Ectodermal cell (in vitro differentiated cells): ENCODE results near the gene NATD1. TPM values are rescaled to one million over a fixed set of nuclear protein-coding genes. Genes with fewer than 3 reads are reported as not detected.
A peak's percentile ranks its signal among the peaks of the same experiment; 100 is the strongest.

ENCODE experiments used
- H3K27ac ChIP-seq: 2 replicates; pipeline ENCODE4 v1.7.0; 2013; ENCODE audit warnings: mild to moderate bottlenecking, low read depth, low read length; ENCODE audit not compliant: insufficient read depth, poor library complexity, severe bottlenecking
- H3K27me3 ChIP-seq: 2 replicates; pipeline ENCODE4 v1.7.0; 2013; ENCODE audit warnings: mild to moderate bottlenecking, low read length; ENCODE audit not compliant: insufficient read depth, control insufficient read depth, poor library complexity, severe bottlenecking
- H3K36me3 ChIP-seq: one replicate; pipeline ENCODE4 v1.7.0; 2013; ENCODE audit warnings: low read length; ENCODE audit not compliant: control insufficient read depth, insufficient read depth
- H3K4me1 ChIP-seq: one replicate; pipeline ENCODE4 v1.7.0; 2013; ENCODE audit warnings: low read length; ENCODE audit not compliant: control insufficient read depth, insufficient read depth
- H3K4me3 ChIP-seq: 2 replicates; pipeline ENCODE4 v1.7.0; 2013; ENCODE audit warnings: low read depth, low read length, control low read depth; ENCODE audit not compliant: insufficient read depth
- H3K9me3 ChIP-seq: 2 replicates; pipeline ENCODE4 v1.7.0; 2013; ENCODE audit warnings: mild to moderate bottlenecking, low read length, moderate library complexity; ENCODE audit not compliant: control insufficient read depth
- whole genome bisulfite sequencing, 2 experiments: methylation state at CpG; one replicate each; pipeline ENCODE4 v1.1.7; 2013; ENCODE audit warnings: missing lambda C conversion rate in 2 of 2; 5-methylcytosine and 5-hydroxymethylcytosine counted together
- polyA plus RNA-seq, 4 experiments: library from polyadenylated mRNA; stranded (reverse); fragments of 50-300 nt; gene quantifications; one replicate each; pipeline ENCODE4 v1.2.3, GENCODE V29; 2013

NATD1 gene
- 14.9 TPM for polyA plus RNA-seq (2013, experiment 1 of 4)
- 16.3 TPM for polyA plus RNA-seq (2013, experiment 2 of 4)
- 12.5 TPM for polyA plus RNA-seq (2013, experiment 3 of 4)
- 14.1 TPM for polyA plus RNA-seq (2013, experiment 4 of 4)

GRCh38 chr17:21252796-21253645, at the start of gene NATD1:
TSS of gene NATD1 (minus strand) at chr17:21253410. CDS start at chr17:21253264, 146 bp downstream.
- Histone ChIP-seq H3K9me3 (no peaks in the 10 kb centered on the region), H3K27me3 (peaks cover 4% of the 10 kb centered on the region), H3K4me1 (peaks cover 5% of the 10 kb centered on the region), H3K4me3 (peak within 1 kb of the TSS; percentile 64), H3K36me3 (no peaks in the 10 kb centered on the region), H3K27ac (no peak within 1 kb of the TSS)
- 1% methylated on average over 117 of the region's 117 CpGs for WGBS, 2 experiments

DNA sequence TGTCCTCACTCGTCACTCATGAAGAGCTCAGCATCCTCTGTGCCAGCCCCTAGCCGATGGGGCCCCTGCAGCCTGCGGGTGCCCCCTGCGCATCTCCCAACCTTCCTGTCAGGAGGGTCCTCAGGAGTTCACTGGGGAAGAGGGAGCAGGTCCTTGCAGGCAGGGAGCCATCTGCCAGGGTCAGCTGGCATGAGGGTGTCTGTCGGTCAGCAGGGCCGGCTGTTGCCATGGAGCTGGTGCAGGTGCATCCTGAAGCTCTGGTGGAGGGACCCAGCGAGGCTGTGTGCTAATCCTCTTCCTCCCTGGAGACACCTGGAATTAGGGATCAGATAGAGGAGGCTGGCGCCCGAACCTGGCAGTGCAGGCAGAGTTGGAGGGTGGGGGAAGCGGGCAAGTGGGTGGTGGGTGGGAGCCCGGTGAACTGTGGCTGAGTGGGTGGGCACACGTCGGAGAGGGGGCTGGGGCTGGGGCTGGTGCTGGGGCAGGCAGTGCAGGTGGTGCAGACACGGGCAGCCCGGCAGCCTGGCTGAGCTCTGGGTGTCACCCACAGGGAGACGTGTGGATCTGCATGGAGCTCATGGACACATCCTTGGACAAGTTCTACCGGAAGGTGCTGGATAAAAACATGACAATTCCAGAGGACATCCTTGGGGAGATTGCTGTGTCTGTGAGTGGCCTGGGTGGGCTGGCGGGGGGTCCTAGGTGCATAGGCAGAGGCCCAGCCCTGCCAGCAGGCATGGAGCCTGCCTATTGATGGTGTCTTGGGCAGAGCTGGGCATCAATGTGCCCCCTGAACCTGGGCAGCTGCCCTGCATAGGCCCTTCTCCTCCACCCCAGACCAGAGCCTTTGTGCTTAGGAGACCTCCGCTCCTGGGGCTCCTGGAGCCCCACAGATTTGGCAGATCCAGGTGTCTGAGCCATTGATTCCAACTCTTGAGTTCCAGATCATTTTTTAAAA, 48.7 kb upstream of the NATD1 start:
- WGBS, 2 experiments, result 81 to 82% methylated on average over 19 of the region's 19 CpGs
- H3K27me3 ChIP-seq, result no peaks in the 10 kb centered on the region
- no peak overlapping the region for H3K4me3 ChIP-seq
- H3K27ac ChIP-seq, result no peak overlapping the region
- peaks cover 6% of the 10 kb centered on the region for H3K36me3 ChIP-seq
- no peaks in the 10 kb centered on the region for H3K4me1 ChIP-seq
- no peaks in the 10 kb centered on the region for H3K9me3 ChIP-seq

DNA sequence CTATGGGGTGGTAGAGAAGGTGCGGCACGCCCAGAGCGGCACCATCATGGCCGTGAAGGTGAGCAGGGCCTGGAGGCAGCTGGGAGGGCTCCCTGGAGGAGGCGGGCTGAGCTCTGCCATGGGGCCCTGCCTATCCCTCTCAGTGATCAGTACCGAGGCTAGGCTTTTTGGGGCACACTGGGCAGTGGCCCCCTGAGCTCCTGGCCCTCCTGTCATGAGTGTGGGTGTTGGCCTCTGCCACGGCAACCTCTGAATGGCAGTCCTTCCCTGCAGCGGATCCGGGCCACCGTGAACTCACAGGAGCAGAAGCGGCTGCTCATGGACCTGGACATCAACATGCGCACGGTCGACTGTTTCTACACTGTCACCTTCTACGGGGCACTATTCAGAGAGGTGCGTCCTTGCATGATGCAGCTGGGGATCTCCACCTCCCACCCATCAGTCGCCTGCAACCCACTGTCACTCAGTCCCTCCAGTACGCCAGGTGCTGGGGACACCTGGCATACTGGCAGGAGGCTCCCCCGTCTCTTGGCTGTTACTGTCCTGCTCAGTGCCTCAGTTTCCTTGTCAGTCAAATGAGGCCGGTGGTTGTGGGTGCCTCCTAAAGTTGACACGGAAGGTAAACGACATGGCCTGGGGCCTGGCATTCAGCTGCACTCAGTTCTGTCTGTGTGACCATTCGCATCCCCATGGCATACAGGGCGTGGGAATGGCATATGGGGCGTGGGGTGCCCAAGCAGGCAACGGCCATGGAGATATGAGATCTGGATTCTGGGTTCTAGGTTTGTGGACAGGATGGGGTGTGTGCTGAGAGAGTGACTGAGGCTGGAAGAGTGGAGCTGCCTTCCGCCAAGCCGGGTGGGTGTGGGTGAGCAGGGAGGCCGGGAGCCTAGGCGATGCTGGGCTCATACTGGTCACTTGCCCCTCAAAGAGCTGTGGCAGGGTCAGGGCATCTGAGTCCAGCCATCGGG, 47.7 kb upstream of the NATD1 start:
- H3K27ac ChIP-seq, result no peak overlapping the region
- peaks cover 6% of the 10 kb centered on the region for H3K36me3 ChIP-seq
- no peaks in the 10 kb centered on the region for H3K9me3 ChIP-seq
- 77 to 80% methylated on average over 31 of the region's 31 CpGs for WGBS, 2 experiments
- no peaks in the 10 kb centered on the region for H3K27me3 ChIP-seq
- no peak overlapping the region for H3K4me3 ChIP-seq
- H3K4me1 ChIP-seq, result no peaks in the 10 kb centered on the region

DNA sequence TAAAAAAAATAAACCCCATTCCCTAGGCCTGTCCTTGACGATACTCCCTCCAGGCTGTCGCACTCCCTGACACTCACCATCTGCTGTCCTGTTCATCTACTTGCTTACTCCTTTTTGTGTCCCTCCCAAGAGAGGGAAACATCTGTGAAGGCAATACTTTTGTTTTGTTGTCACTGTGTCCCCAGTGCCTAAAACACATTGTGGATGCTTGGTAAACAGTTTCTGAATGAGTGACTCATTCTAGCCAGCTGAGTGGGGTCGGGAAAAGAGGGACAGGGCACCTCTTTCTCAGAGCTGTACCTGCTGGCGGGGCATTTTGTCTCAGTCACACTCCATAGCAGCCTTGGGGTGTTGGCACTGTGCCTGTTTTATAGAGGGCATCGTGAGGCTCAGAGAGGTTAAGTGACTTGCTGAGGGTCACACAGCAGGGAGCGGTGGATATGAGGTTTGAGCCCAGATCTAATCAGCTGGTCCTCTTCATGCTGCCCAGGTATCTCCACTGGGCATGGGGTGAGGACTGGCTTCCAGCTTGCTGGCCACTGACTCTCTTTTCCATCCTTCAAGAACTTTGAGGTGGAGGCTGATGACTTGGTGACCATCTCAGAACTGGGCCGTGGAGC, 46.9 kb upstream of the NATD1 start:
- no peaks in the 10 kb centered on the region for H3K9me3 ChIP-seq
- H3K27me3 ChIP-seq, result no peaks in the 10 kb centered on the region
- no peak overlapping the region for H3K27ac ChIP-seq
- peaks cover 6% of the 10 kb centered on the region for H3K36me3 ChIP-seq
- H3K4me3 ChIP-seq, result no peak overlapping the region
- 62 to 68% methylated on average over 7 of the region's 7 CpGs for WGBS, 2 experiments
- no peaks in the 10 kb centered on the region for H3K4me1 ChIP-seq

DNA sequence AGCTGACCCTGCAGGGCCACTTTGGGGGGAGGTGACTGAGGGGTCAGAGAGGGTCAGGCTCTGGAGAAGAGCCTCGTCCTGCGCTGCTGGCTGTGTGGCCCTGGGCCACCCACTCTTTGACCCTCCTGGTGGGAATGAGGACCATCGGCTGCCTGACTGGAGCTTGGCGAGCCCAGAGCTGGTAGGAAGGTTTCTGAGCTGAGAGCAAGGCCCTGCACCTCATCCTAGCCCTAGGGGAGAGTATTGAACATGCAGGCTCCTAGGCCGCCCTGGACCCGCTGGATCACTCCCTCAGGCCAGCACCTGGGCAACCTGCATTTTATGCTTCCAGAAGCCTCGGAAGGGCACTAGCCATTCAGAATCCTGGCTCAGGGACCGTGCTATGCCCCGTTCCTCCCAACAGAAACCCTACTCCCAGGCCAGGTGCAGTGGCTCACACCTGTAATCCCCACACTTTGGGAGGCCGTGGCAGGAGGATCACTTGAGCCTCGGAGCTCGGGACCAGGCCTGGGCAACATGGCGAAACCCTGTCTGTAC, 45.8 kb upstream of the NATD1 start:
- H3K4me3 ChIP-seq, result no peak overlapping the region
- no peaks in the 10 kb centered on the region for H3K4me1 ChIP-seq
- WGBS, 2 experiments, result 68 to 72% methylated on average over 13 of the region's 13 CpGs
- no peaks in the 10 kb centered on the region for H3K27me3 ChIP-seq
- no peaks in the 10 kb centered on the region for H3K9me3 ChIP-seq
- no peak overlapping the region for H3K27ac ChIP-seq
- H3K36me3 ChIP-seq, result peaks cover 6% of the 10 kb centered on the region

GRCh38 chr17:21298056-21298982, 45.1 kb upstream of the NATD1 start:
- Histone ChIP-seq H3K36me3 (peaks cover 6% of the 10 kb centered on the region), H3K27me3 (no peaks in the 10 kb centered on the region), H3K27ac (no peak overlapping the region), H3K4me1 (no peaks in the 10 kb centered on the region), H3K9me3 (no peaks in the 10 kb centered on the region), H3K4me3 (no peak overlapping the region)
- 78 to 82% methylated on average over 22 of the region's 22 CpGs for WGBS, 2 experiments

DNA sequence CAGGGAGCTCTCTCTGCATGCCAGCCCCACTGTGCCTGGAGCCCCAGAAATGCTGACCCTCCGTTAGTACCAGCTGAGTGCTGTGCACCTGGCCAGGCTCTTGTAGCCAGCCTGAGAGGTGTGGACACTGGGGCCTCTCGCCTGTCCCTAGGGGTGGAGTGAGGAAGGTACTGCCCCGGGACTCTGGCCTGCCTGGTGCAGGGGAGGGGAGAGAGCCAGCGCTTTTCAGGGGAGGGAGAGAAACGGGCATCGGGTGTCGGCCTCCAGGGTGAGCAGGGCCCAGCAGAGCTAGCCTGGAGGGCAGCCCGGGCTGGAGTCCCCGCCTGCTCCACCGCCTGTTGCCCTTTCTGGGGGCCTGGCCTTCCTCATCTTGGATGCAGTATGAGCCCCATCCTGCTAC, 44.4 kb upstream of the NATD1 start:
- no peaks in the 10 kb centered on the region for H3K4me1 ChIP-seq
- 64 to 69% methylated on average over 10 of the region's 10 CpGs for WGBS, 2 experiments
- no peak overlapping the region for H3K4me3 ChIP-seq
- H3K36me3 ChIP-seq, result peaks cover 6% of the 10 kb centered on the region
- H3K27ac ChIP-seq, result no peak overlapping the region
- no peaks in the 10 kb centered on the region for H3K9me3 ChIP-seq
- no peaks in the 10 kb centered on the region for H3K27me3 ChIP-seq

- Histone ChIP-seq H3K27ac (no peak overlapping the region), H3K4me3 (no peak overlapping the region), H3K9me3 (no peaks in the 10 kb centered on the region), H3K27me3 (no peaks in the 10 kb centered on the region), H3K36me3 (peaks cover 6% of the 10 kb centered on the region), H3K4me1 (no peaks in the 10 kb centered on the region)
- 82 to 83% methylated on average over 10 of the region's 10 CpGs for WGBS, 2 experiments
These were observed 43.9 kb upstream of the NATD1 start for GRCh38 chr17:21297026-21297520.
